Mesodermal cell (in vitro differentiated cells): Measurements from ENCODE around the gene SSBP2.
"Not testable (repeated sequence)": the region's sequence is repeated elsewhere in the genome, so short reads cannot be mapped to it uniquely, and the experiment has no call there.

Experiments used
- H3K27ac ChIP-seq: 2 replicates; pipeline ENCODE4 v1.7.0; 2013; ENCODE audit warnings: mild to moderate bottlenecking, low read depth, low read length, moderate library complexity; ENCODE audit not compliant: severe bottlenecking
- H3K36me3 ChIP-seq: 2 replicates; pipeline ENCODE4 v1.7.1; 2013; ENCODE audit warnings: mild to moderate bottlenecking, low read length, moderate library complexity; ENCODE audit not compliant: control insufficient read depth, insufficient read depth
- H3K4me1 ChIP-seq: one replicate; pipeline ENCODE4 v1.7.1; 2013; ENCODE audit warnings: mild to moderate bottlenecking, low read length; ENCODE audit not compliant: insufficient read depth, control insufficient read depth, poor library complexity, severe bottlenecking
- H3K4me3 ChIP-seq: 2 replicates; pipeline ENCODE4 v1.7.0; 2013; ENCODE audit warnings: low read length, control low read depth, mild to moderate bottlenecking; ENCODE audit not compliant: insufficient read depth, poor library complexity, severe bottlenecking; ENCODE audit errors: extremely low read depth
- H3K9me3 ChIP-seq: 2 replicates; pipeline ENCODE4 v1.7.1; 2013; ENCODE audit warnings: mild to moderate bottlenecking, low read length, moderate library complexity; ENCODE audit not compliant: control insufficient read depth
- WGBS, 2 experiments: methylation state at CpG; one replicate each; pipeline ENCODE4 v1.1.5; 2013; ENCODE audit warnings: missing lambda C conversion rate in 2 of 2; ENCODE audit not compliant: insufficient coverage in 2 of 2; 5-methylcytosine and 5-hydroxymethylcytosine counted together

Gene SSBP2

GRCh38 chr5:81516091-81516490 is 234.8 kb downstream of the SSBP2 start:
- H3K4me3 ChIP-seq, result no peak overlapping the region
- H3K4me1 ChIP-seq, result no peaks in the 10 kb centered on the region
- H3K9me3 ChIP-seq, result no peaks in the 10 kb centered on the region
- no peak overlapping the region for H3K27ac ChIP-seq
- no peaks in the 10 kb centered on the region for H3K36me3 ChIP-seq

- Histone ChIP-seq H3K4me3 (no peak overlapping the region), H3K36me3 (no peaks in the 10 kb centered on the region), H3K9me3 (no peaks in the 10 kb centered on the region), H3K4me1 (no peaks in the 10 kb centered on the region), H3K27ac (no peak overlapping the region)
Measured at GRCh38 chr5:81513982-81514381, 236.9 kb downstream of the SSBP2 start.

- 100% methylated on average over 1 of the region's 2 CpGs for WGBS, 2 experiments
- H3K4me3 ChIP-seq, result no peak overlapping the region
- H3K4me1 ChIP-seq, result no peaks in the 10 kb centered on the region
- H3K27ac ChIP-seq, result no peak overlapping the region
- no peaks in the 10 kb centered on the region for H3K36me3 ChIP-seq
- no peaks in the 10 kb centered on the region for H3K9me3 ChIP-seq
Measured at GRCh38 chr5:81513473-81513872, 237.4 kb downstream of the SSBP2 start.

- peaks cover 3% of the 10 kb centered on the region for H3K36me3 ChIP-seq
- no peak overlapping the region for H3K4me3 ChIP-seq
- no peaks in the 10 kb centered on the region for H3K9me3 ChIP-seq
- no CpG with 5 or more reads among the region's 2 CpGs for WGBS, 2 experiments
- peaks cover 3% of the 10 kb centered on the region for H3K4me1 ChIP-seq
- H3K27ac ChIP-seq, result no peak overlapping the region
Measured at GRCh38 chr5:81506900-81507588, 243.9 kb downstream of the SSBP2 start.

- no peak overlapping the region for H3K4me3 ChIP-seq
- H3K36me3 ChIP-seq, result peaks cover 4% of the 10 kb centered on the region
- no CpG with 5 or more reads among the region's 1 CpG for WGBS, 2 experiments
- H3K27ac ChIP-seq, result no peak overlapping the region
- H3K9me3 ChIP-seq, result no peaks in the 10 kb centered on the region
- peaks cover 3% of the 10 kb centered on the region for H3K4me1 ChIP-seq
Measured at GRCh38 chr5:81506378-81506777, 244.5 kb downstream of the SSBP2 start.

- no peak overlapping the region for H3K4me3 ChIP-seq
- peaks cover 4% of the 10 kb centered on the region for H3K36me3 ChIP-seq
- no peak overlapping the region for H3K27ac ChIP-seq
- WGBS, 2 experiments, result no CpG with 5 or more reads among the region's 1 CpG
- peaks cover 3% of the 10 kb centered on the region for H3K4me1 ChIP-seq
- no peaks in the 10 kb centered on the region for H3K9me3 ChIP-seq
Measured at GRCh38 chr5:81505672-81506071, 245.2 kb downstream of the SSBP2 start.

- H3K27ac ChIP-seq, H3K4me1 ChIP-seq, H3K4me3 ChIP-seq, H3K36me3 ChIP-seq, H3K9me3 ChIP-seq: not testable (repeated sequence)
Measured at GRCh38 chr5:81503602-81504001, 247.3 kb downstream of the SSBP2 start.

GRCh38 chr5:81495286-81495685 is 255.6 kb downstream of the SSBP2 start:
- Histone ChIP-seq H3K4me1 (no peaks in the 10 kb centered on the region), H3K27ac (no peak overlapping the region), H3K36me3 (no peaks in the 10 kb centered on the region), H3K9me3 (no peaks in the 10 kb centered on the region), H3K4me3 (no peak overlapping the region)
- 90% methylated on average over 2 of the region's 3 CpGs; no CpG with 5 or more reads in 1 of the 2 experiments for WGBS, 2 experiments

GRCh38 chr5:81488862-81489261 is 262.0 kb downstream of the SSBP2 start:
- WGBS, 2 experiments, result no CpG with 5 or more reads among the region's 2 CpGs
- Histone ChIP-seq H3K4me3 (no peak overlapping the region), H3K36me3 (no peaks in the 10 kb centered on the region), H3K27ac (no peak overlapping the region), H3K9me3 (no peaks in the 10 kb centered on the region), H3K4me1 (no peaks in the 10 kb centered on the region)

- 76 to 100% methylated on average over 1 to 3 of the region's 3 CpGs for WGBS, 2 experiments
- Histone ChIP-seq H3K27ac (no peak overlapping the region), H3K4me3 (no peak overlapping the region), H3K36me3 (no peaks in the 10 kb centered on the region), H3K4me1 (no peaks in the 10 kb centered on the region), H3K9me3 (no peaks in the 10 kb centered on the region)
Measured at GRCh38 chr5:81486711-81487110, 264.2 kb downstream of the SSBP2 start.

GRCh38 chr5:81482595-81482994 is 268.3 kb downstream of the SSBP2 start:
- no peak overlapping the region for H3K27ac ChIP-seq
- H3K36me3 ChIP-seq, result no peaks in the 10 kb centered on the region
- H3K9me3 ChIP-seq, result no peaks in the 10 kb centered on the region
- WGBS, 2 experiments, result 100% methylated on average over 1 of the region's 2 CpGs; no CpG with 5 or more reads in 1 of the 2 experiments
- H3K4me3 ChIP-seq, result no peak overlapping the region
- no peaks in the 10 kb centered on the region for H3K4me1 ChIP-seq
